Transverse colon (tissue), 3 donors: ENCODE measurements around the gene MELK.

Experiments
- POLR2A ChIP-seq: fragments of 450-650 bp; IDR thresholded peaks from one replicate; pipeline ENCODE4 v1.6.1; 2016; ENCODE audit warnings: antibody characterized with exemption, mild to moderate bottlenecking, moderate library complexity
- TF ChIP-seq, protein P1 (sequence below), 5 experiments: fragments of 200-600 bp in 3 of 5; fragments of 450-650 bp in 2 of 5; sonication (generic) in 3 of 5; IDR thresholded peaks; 1 replicate in 2 of 5; 2 replicates in 3 of 5; pipeline ENCODE4 v1.5.1; 2016 to 2017; ENCODE audit warnings: antibody characterized with exemption in 5 of 5, inconsistent platforms in 3 of 5, mild to moderate bottlenecking in 2 of 5, moderate library complexity in 1 of 5

DNA sequence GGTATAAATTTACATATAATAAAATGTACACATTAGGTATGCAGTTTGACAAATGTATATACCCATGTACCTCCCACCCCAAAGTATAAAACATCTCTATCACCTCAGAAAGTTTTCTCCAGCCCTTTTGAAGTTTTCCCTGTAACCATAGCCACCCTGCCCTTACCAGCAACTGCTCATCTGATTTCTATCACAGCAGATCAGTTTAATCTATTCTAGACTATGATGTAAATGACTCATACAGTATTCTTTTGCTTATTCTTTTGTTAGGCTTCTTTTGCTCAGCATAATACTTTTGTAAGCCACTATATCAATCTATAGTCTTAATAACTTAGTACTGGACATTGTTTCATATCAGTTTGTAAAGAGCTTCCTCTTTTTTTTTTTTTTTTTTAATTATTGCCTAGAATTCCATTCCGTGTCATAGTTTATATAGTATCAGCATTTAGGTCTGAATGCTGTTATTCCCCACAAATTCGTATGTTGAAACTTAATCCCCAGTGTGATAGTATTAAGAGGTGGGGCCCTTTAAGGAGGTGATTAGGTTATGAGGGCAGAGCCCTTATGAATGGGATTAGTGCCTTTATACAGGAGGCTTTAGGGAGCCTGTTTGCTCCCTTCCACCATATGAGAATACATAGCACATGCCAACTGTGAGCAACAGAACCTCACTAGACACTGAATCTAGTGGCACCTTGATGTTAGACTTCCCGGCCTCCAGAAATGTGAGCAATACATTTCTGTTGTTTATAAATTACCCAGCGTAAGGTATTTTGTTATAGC, 20.3 kb downstream of the MELK start:
- TF ChIP-seq, protein P1, sequence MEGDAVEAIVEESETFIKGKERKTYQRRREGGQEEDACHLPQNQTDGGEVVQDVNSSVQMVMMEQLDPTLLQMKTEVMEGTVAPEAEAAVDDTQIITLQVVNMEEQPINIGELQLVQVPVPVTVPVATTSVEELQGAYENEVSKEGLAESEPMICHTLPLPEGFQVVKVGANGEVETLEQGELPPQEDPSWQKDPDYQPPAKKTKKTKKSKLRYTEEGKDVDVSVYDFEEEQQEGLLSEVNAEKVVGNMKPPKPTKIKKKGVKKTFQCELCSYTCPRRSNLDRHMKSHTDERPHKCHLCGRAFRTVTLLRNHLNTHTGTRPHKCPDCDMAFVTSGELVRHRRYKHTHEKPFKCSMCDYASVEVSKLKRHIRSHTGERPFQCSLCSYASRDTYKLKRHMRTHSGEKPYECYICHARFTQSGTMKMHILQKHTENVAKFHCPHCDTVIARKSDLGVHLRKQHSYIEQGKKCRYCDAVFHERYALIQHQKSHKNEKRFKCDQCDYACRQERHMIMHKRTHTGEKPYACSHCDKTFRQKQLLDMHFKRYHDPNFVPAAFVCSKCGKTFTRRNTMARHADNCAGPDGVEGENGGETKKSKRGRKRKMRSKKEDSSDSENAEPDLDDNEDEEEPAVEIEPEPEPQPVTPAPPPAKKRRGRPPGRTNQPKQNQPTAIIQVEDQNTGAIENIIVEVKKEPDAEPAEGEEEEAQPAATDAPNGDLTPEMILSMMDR (IDR thresholded peaks at IDR 0.05): no peak
- TF ChIP-seq POLR2A: no peak
